Activated CD4-positive, alpha-beta T cell treated with anti-CD3 and anti-CD28 coated beads, Interleukin-2, Interleukin-4, amounts not matched to agents 100 ng/mL and 50 ng/mL, durations not matched to agents 16 hours and 8 hours (primary cell): ENCODE measurements around the gene GCNA.
"Not testable (repeated sequence)": the region's sequence is repeated elsewhere in the genome, so short reads cannot be mapped to it uniquely, and the experiment has no call there.

Source experiments
- DNase-seq: peaks from one replicate; pipeline ENCODE4 v3.0.0-alpha.2; 2020; ENCODE audit warnings: low spot score

The GCNA gene

GRCh38 chrX:71578253-71579135 is at the start of gene GCNA:
TSS of gene GCNA (plus strand) at chrX:71578437. CDS start at chrX:71580822, 2,385 bp downstream.
- DNase-seq, result no peak

GRCh38 chrX:71532078-71532752 is 46.0 kb upstream of the GCNA start:
- peak; percentile 82 for DNase-seq

- DNase-seq, result peak; percentile 94
Measured at GRCh38 chrX:71532753-71533425, 45.3 kb upstream of the GCNA start, which contains the start of gene OGT. TSS of gene OGT (plus strand) at chrX:71533104. CDS start at chrX:71533300, 196 bp downstream.

GRCh38 chrX:71533516-71533850 is 44.8 kb upstream of the GCNA start:
- DNase-seq, result no peak

DNA sequence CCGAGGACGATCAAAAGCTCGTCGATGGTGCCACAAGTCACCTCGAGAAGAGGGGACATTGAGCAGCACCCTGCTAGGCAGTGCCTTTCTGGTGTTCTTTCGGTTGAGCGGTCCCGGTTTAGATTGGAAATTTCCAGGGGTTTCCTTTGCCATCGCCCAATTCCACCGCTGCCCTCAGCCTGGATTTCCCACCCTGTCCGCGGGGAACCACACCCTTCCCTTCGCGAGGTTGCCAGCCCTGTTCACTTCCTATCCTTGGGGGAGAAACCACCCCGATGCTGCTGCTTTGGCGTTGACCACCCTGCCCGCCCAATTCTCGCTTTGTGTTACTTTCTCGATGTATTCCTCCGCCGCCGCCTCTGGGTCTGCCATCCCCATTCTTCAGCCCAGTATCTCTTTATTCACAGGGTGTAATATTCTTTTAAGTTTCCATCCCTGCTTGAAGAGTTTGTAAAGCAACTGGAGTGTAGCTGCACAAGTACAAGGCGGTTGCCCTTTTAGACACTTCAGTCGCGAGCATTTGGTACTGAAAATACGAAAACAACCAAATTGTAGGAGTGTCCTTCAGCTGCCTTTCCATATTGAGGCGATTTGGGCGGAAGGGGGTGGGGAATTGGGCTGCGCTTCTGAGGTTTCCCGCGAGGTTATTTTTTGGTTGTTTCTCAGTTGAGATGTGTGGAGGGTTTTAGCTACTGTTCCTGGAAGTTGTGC is 44.2 kb upstream of the GCNA start:
- peak; percentile 69 for DNase-seq

DNA sequence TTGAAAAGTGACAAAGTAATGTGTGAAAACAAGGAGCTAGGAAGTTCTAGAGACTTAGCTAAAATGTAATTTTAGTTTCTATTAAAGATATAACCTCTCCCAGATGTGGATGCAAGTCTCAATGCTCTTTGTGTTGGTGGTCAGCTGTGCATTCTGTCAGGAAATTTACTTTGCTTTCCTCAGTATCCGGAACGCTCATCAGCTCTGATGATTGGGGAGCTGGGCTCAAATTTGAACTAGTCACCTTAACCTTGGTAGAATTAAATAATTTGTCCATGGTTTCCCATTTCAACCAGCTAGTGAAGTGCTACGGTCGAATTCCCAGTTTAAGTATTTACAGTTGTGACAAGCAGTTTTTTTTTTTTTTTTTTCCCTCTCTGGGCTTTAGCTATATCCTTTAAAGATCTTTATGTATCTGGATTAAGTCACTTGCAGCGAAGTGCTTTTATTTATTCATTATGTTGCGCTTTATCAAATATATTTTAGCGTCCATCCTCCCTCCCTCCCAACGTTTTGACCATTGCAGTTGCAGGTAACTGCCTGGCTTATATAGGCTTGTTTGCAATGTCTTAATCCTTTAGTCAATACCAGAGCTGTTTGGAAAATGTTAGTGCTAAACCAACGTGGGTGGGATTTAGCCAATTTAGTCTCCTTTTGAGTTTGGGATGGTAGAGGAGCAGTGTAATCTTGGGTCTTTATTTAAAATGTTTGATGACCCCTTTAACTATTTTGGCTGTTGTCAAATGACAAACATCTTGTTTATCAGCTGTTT is 43.3 kb upstream of the GCNA start:
- DNase-seq, result no peak

- DNase-seq, result no peak
Measured at GRCh38 chrX:71536285-71536684, 42.0 kb upstream of the GCNA start.

GRCh38 chrX:71537743-71538142 is 40.5 kb upstream of the GCNA start:
- no peak for DNase-seq

- DNase-seq, result no peak
Measured at GRCh38 chrX:71540801-71541200, 37.4 kb upstream of the GCNA start.

- DNase-seq, result no peak
Measured at GRCh38 chrX:71541210-71542022, 36.8 kb upstream of the GCNA start.

DNA sequence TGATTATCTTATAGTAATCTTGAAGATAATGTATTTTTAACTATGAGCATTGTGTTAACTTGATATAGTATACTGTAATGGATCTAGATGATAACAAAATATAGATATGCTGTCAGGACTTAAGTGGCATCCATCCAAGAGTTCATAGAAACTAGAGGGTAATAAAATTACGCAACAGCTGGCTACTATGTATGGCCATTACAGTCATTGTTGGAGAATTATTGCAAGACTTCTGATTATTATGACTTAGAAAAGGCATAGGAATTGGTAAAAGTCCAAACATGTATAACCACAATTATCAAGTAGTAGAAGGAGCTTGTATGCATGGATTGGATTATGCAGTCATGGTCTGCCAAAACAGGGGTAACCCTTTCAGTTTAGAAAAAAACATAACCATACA is 35.8 kb upstream of the GCNA start:
- no peak for DNase-seq

- no peak for DNase-seq
Measured at GRCh38 chrX:71542825-71543224, 35.4 kb upstream of the GCNA start.

DNA sequence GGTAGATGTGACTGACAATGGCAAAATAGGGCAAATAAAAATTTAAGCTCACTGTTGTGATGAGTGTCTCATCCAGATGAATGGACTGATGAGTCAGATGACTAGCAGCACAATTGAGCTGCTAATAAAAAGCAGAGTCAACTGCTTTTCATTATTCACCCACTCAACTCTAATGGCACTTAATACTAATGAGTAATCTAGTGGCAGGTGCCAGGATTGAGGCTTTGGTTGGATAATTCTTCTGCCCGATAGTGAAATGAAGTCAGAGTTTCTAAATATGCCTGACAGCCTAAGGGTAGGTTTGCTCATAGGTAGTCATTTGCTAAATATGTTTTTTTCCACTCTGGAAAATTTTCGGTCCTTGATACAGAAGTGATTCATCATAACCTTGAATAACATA is 34.9 kb upstream of the GCNA start:
- no peak for DNase-seq

DNA sequence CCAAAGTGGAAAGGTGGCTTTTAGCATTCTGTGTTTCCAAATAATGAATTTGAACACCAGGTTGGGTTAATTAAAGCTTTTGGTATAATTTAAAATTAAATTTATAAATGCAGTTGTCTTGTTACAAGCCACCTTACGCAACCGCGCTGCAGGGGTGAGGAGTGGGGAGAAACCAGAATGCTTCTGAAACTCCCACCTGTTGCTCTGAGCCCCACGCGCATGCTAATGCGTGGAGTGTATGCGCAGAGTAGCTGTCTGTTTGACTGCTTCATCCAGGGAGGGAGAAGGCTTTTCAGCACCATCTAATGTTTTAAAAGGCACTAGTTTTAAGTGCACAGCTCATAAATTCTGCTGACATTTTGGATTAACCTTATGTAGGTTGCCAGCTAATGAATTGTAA is 32.9 kb upstream of the GCNA start:
- DNase-seq, result no peak

- no peak for DNase-seq
Measured at GRCh38 chrX:71546879-71547278, 31.4 kb upstream of the GCNA start.

DNA sequence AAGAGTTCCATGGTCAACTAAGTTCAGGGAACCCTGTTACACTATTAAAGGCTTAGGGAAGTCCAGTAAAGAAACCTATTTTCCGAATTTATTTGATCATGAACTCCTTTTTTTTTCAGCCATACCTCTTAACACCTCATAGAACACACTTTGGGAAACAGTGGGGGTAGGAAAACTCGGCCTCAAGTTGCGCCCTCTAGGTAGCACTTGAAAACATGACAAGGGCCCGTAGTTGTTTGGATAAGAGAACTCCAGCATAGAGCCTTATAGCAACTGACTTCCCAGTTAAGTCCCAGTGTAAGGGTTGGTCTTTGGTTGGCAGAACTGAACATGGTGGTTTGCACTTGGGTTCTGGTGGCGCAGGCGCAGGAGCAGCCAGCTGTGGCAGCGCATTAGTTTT is 30.9 kb upstream of the GCNA start:
- no peak for DNase-seq

DNA sequence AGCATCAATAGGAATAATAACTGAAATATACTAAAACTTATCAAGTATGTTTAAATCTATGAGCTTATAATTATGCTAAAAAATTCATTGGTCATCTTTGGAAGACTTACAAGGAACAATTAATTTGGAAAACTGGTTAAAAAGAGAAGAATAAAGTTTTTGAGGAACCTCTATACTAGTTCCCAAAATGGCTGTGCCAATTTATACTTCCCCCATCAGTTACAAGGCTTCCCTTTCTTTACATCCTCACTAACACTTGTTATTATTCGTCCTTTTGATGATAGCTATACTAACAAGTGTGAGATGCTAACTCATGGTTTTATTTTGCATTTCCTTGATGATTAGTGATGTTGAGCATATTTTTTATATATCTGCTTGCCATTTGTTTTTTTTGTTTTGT is 28.3 kb upstream of the GCNA start:
- DNase-seq, result no peak

DNA sequence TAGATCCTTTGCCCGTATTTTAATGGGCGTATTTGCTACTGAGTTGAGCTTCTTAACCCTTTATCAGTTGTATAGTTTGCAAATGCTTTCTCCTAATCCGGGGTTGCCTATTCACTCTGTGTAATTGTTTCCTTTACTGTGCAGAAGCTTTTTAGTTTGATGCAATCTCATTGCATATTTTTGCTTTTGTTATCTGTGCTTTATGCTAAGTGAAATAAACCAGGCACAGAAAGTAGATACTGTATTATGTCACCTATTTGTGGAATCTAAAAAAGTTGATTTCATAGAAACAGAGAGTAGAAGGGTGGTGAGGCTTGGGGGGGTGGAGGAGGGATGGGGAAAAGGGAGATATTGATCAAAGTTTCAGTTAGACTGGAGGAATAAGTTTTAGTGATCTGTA is 27.7 kb upstream of the GCNA start:
- DNase-seq, result no peak

DNA sequence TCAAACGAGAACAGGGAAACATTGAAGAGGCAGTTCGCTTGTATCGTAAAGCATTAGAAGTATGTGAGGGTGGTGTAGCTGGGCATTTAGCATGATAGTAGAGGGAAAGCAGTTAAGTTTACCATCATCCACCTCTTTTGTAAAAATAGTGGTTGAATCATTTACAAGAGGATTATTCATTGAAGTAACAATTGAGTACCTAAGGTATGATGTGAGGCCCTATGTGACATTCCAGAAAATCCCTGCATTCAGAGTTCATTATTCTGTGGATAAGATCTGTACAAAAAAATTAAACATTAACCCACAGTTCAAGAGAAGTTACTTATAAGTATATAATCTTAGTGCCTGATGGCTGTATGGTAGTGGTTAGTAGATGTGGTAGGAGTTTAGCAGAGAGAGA is 22.2 kb upstream of the GCNA start:
- DNase-seq, result no peak

GRCh38 chrX:71558920-71559319 is 19.3 kb upstream of the GCNA start:
- no peak for DNase-seq

GRCh38 chrX:71559773-71560172 is 18.5 kb upstream of the GCNA start:
- not testable (repeated sequence) for DNase-seq
